NCI-H1436 treated with DMSO at 0.1 percent for 48 hours (cell line): ENCODE results near the gene CENPX.
A peak's percentile ranks its signal among the peaks of the same experiment; 100 is the strongest.

ENCODE experiments used
- DNase-seq: peaks from one replicate; lab custom pipeline; 2025; lab: John Stamatoyannopoulos, UW

The CENPX gene

DNA sequence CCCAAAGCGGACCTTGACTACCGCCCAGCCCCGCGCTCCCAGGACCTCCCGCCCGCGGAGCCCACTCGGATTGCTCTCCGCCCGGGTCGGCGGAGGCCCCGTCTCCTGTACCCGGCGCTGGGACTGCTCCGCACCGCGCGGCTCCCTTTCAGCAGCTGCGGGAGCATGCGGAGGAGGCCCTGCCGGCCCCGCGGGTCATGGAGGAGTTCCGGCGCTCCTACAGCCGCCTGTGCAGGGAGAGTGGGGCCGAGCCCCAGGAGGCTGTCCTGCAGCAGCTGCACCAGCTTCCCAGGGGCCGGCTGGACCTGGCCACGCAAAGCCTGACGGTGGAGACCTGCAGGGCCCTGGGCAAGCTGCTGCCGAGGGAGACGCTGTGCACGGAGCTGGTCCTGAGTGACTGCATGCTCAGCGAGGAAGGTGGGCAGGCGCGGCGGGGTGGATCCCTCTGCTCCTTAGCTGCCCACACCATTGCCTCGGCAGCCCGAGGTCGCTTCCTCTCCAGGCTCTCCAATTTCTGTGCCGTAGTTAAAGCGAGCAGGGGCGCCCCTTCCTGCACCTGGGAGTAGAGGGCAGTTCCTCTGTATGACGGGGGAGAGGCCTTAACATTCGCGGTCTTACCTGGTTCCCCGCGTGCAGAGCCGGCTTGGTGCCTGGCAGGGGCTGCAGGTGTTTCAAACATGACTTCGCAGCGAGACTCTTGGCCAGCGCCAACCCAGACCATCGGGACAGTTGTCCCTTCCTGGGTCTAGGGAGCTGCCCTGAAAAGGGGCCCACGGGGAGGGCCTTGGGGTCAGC, 966 bp upstream of the CENPX start:
- no peak for DNase-seq

DNA sequence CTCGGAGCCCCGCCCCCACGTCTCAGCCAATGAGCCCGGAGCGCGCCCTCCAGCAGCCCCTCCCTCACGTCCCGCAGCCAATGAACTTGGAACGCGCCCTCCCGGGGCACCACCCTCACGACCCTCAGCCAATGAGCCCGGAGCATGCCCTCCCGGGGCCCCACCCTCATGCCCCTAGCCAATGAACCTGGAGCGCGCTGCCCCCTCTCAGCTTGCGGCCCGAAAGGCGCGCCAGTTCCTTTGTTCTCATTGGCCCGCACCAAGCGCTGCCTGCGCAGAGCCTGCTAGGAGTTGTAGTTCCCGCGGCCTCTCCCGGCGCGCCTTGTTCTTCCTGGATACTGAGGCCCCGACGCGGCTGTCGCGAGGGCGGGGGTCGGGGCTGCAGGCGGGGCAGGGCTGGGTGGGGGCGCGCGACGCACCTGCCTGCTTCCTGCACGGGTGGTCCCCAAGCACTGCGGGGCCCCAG, 336 bp upstream of the CENPX start, which contains the start of gene LRRC45:
TSS of gene LRRC45 (plus strand) at position 325 of the 466 bp plus-strand sequence. CDS start 339 bp downstream, outside the sequence.
- peak; percentile 99 for DNase-seq

- no peak for DNase-seq
These were observed 773 bp downstream of the CENPX start for GRCh38 chr17:82021900-82022309.

DNA sequence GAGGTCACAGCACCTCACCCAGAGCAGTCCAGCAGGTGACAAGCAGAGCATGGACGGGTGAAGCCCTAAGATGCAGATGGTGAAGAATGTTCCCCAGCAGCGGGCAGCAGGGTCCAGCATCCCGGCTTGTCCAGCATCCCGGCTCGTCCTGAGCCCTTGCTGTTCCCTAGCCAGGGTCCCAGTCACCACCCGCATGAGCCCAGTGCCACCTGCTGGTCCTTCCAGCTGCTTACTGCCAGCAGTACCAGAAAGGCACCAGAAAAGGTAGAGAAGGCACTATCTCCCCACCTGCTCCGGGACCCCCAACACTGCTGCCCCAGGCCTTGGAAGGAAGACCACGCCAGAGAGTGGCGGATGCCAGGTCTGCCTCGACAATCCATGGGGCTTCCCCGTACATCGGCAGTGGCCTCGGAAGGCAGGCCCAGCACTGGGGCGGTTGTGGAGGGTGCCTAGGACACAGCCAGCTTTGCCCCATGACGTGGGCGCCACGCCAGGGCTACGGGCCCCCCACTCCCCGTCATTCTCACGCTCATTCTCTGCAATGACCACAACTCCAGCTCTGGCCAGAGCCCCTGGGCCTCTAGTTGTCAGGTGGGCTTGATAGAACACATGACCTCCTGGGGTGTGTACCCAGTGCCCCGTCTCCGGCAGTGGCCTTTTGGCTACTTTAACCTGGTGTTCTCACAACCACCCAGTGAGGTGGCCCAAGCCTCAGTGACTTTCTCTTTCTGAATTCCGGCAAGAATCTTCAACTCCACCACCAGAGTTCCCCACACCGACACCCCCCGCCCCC, 1.4 kb downstream of the CENPX start:
- DNase-seq, result no peak

DNA sequence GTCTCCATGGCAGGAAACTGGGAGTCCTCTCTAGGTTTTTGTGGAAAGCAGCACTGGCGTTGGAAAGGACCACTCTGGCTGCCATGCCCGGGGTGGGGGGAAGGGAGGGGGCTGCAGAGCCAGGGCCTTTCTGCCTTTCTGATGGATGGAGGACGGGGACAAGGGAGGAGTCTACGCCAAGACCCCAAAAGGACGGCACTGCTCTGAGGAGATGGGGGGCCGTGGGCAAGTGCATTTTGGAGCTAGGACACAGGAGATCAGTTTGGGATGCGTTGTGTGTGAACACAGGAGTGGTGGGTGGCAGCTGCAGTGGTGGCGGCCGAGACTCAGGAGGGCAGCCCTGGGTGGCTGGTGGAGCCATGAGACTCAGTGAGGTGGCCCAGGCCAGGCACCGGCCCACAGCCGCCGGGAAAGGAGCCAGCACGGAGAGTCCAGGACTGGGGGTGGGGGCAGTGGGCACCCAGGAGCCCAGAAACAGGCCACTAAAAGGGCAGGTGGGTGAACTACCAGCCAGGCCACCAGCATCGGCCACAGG, 2.0 kb downstream of the CENPX start:
- DNase-seq, result no peak

- no peak for DNase-seq
These were observed 2.7 kb downstream of the CENPX start for GRCh38 chr17:82019690-82020571.

DNA sequence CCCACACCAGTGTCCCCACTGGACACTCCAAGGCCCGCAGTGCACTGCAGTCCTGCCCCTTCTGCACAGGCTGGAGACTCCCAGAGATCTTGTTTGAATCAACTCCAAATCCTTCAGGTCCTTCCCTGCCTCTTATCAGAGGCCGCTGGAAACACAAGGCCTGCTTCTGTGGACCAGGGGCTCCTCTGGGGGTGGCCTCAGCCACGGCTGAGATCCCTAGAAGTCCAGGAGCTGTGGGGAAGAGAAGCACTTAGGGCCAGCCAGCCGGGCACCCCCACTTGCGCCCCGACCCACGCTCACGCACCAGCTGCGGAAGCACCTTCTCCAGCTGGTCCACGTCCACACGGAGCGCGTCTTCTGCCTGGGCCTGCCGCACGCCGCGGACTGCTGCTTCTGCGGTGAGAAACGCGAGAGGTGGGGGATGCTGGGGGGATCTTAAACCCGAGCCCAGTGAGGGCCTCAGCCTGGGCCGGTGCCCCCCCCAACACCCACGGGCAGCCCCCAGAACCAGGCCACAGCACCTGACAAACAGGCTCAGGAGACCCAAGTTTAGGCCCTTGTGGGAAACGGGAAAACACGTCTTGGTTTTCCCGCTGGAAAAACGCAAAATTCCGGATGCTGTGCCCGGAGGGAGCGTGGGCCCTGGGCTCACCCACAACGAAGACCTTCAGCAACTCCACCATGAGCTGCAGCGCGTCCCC, 3.5 kb downstream of the CENPX start:
- no peak for DNase-seq

- DNase-seq, result no peak
These were observed 4.3 kb downstream of the CENPX start for GRCh38 chr17:82018152-82018988.

GRCh38 chr17:82017612-82018151, 5.0 kb downstream of the CENPX start:
- no peak for DNase-seq

DNA sequence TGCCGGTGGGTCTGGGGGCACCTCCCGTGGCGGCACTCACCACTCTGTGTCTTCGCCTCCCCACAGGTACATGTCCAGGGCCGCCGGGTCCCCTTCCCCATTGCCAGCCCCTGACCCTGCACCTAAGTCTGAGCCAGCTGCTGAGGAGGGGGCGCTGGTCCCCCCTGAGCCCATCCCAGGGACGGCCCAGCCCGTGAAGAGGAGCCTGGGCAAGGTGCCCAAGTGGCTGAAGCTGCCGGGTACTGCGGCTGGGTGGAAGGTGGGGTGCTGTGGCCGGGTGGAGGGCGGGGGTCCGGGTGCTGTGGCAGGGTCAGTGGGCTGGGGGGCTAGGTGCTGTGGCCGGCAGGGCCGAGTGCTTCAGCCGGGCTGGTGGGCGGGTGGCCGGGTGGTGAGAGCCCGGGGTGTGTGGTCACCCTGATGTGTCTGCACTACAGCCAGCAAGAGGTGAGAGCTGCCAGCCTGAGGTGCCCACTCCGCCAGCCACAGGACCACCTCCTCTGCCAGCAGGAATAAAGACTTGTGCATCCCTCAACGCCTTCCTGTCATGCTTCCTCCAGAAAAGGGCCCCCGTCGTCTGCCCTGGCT, 5.7 kb downstream of the CENPX start:
- DNase-seq, result no peak

GRCh38 chr17:82016061-82016874, 6.4 kb downstream of the CENPX start:
- no peak for DNase-seq

- no peak for DNase-seq
These were observed 7.2 kb downstream of the CENPX start for GRCh38 chr17:82015311-82015971.

GRCh38 chr17:82014971-82015310, 7.7 kb downstream of the CENPX start:
- no peak for DNase-seq

DNA sequence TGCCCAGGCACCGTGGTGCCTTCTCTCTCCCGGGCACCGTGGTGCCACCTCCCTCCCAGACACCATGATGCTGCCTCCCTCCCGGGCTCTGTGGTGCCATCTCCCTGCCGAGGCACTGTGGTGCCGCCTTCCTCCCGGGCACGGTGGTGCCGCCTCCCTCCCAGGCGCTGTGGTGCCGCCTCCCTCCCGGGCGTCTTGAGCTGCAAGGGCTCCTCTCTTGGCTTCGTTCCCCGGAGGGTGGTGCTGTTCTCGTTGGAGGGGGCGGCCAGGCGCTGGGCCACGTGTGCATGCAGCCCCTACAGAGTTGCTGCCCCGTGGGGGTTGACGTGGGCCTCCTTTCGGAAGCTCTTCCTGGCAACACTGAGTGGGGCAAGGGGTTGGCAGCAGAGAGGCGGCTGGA, 8.2 kb downstream of the CENPX start:
- no peak for DNase-seq

GRCh38 chr17:82013772-82014321, 8.8 kb downstream of the CENPX start:
- no peak for DNase-seq

- no peak for DNase-seq
These were observed 9.3 kb downstream of the CENPX start for GRCh38 chr17:82013341-82013740.

GRCh38 chr17:82012640-82013295, 9.9 kb downstream of the CENPX start:
- DNase-seq, result no peak
